WTC11 (cell line): Measurements from ENCODE around the gene PODXL. TPM values are rescaled to one million over a fixed set of nuclear protein-coding genes. Genes with fewer than 3 reads are reported as not detected.

Experiments used
- ATAC-seq: fragments of 200-7000 bp; cut with Tn5 transposase; 2 replicates; pipeline ENCODE4 v1.10.0; 2021; ENCODE audit warnings: mild to moderate bottlenecking, moderate library complexity
- CTCF ChIA-PET: fragments of 300-600 bp; sonication (Branson Sonifier 250); formaldehyde crosslinking; loops from one replicate; lab custom pipeline; 2021; ENCODE audit warnings: antibody characterized with exemption; lab: Charles Lee
- POLR2A ChIA-PET: fragments of 350-600 bp; sonication (Branson Sonifier 250); formaldehyde crosslinking; loops from one replicate; lab custom pipeline; 2021; ENCODE audit warnings: antibody characterized with exemption; lab: Charles Lee
- DNase-seq: peaks from one replicate; pipeline ENCODE4 v3.0.0; 2021; ENCODE audit warnings: low spot score
- H3K27ac Mint-ChIP-seq: 2 replicates; pipeline ENCODE4 v1.8.0; 2021; ENCODE audit warnings: mixed read lengths
- H3K27me3 Mint-ChIP-seq: 2 replicates; pipeline ENCODE4 v1.8.0; 2021; ENCODE audit warnings: low read depth, mild to moderate bottlenecking, moderate library complexity, mixed read lengths
- H3K36me3 Mint-ChIP-seq: 2 replicates; pipeline ENCODE4 v1.8.0; 2021; ENCODE audit warnings: mixed read lengths
- H3K4me1 Mint-ChIP-seq: 2 replicates; pipeline ENCODE4 v1.8.0; 2022; ENCODE audit warnings: mixed read lengths
- H3K4me3 Mint-ChIP-seq: 2 replicates; pipeline ENCODE4 v1.8.0; 2021; ENCODE audit warnings: mild to moderate bottlenecking, moderate library complexity, mixed read lengths
- H3K9me3 Mint-ChIP-seq: 2 replicates; pipeline ENCODE4 v1.8.0; 2021; ENCODE audit warnings: mixed read lengths
- ARID4B ChIP-seq: sonication (generic); formaldehyde crosslinking; IDR thresholded peaks from 2 replicates; pipeline ENCODE4 v1.8.0; 2023; ENCODE audit warnings: missing genetic modification reagents, mild to moderate bottlenecking, borderline replicate concordance
- ATF1 ChIP-seq: sonication (generic); formaldehyde crosslinking; IDR thresholded peaks from 2 replicates; pipeline ENCODE4 v1.8.1; 2023; ENCODE audit warnings: mild to moderate bottlenecking, moderate library complexity, missing genetic modification reagents
- ATF3 ChIP-seq: sonication (generic); formaldehyde crosslinking; conservative IDR thresholded peaks from 2 replicates; pipeline ENCODE4 v1.8.1; 2022; ENCODE audit warnings: mild to moderate bottlenecking, missing genetic modification reagents
- ATF6 ChIP-seq: sonication (generic); formaldehyde crosslinking; IDR thresholded peaks from 2 replicates; pipeline ENCODE4 v1.8.1; 2023; ENCODE audit warnings: mild to moderate bottlenecking, missing genetic modification reagents
- CREB1 ChIP-seq: sonication (generic); formaldehyde crosslinking; IDR thresholded peaks from 2 replicates; pipeline ENCODE4 v1.8.0; 2023; ENCODE audit warnings: mild to moderate bottlenecking, missing genetic modification reagents
- CREM ChIP-seq: sonication (generic); formaldehyde crosslinking; IDR thresholded peaks from 2 replicates; pipeline ENCODE4 v1.8.1; 2022; ENCODE audit warnings: mild to moderate bottlenecking, missing genetic modification reagents, moderate library complexity
- ERG ChIP-seq: fragments of 250-450 bp; sonication (Bioruptor Pico); IDR thresholded peaks from 2 replicates; pipeline ENCODE4 v1.8.0; 2021; ENCODE audit warnings: mild to moderate bottlenecking
- ESRRA ChIP-seq: sonication (generic); formaldehyde crosslinking; IDR thresholded peaks from 2 replicates; pipeline ENCODE4 v1.8.1; 2022; ENCODE audit warnings: mild to moderate bottlenecking, missing genetic modification reagents, borderline replicate concordance
- FOXK1 ChIP-seq: sonication (generic); formaldehyde crosslinking; IDR thresholded peaks from 2 replicates; pipeline ENCODE4 v1.8.0; 2022; ENCODE audit warnings: mild to moderate bottlenecking, moderate library complexity, missing genetic modification reagents
- HMGA2 ChIP-seq: fragments of 250-450 bp; sonication (Bioruptor Pico); IDR thresholded peaks from 2 replicates; pipeline ENCODE4 v1.4.0; 2021; ENCODE audit warnings: mild to moderate bottlenecking, moderate library complexity
- MAX ChIP-seq: sonication (generic); formaldehyde crosslinking; IDR thresholded peaks from 2 replicates; pipeline ENCODE4 v1.8.0; 2022; ENCODE audit warnings: mild to moderate bottlenecking, missing genetic modification reagents
- MXD4 ChIP-seq: fragments of 250-450 bp; sonication (Bioruptor Pico); IDR thresholded peaks from 2 replicates; pipeline ENCODE4 v1.8.0; 2021; ENCODE audit warnings: mild to moderate bottlenecking, moderate library complexity, borderline replicate concordance
- PRRX2 ChIP-seq: fragments of 250-450 bp; sonication (Bioruptor Pico); IDR thresholded peaks from 2 replicates; pipeline ENCODE4 v1.8.0; 2021; ENCODE audit warnings: mild to moderate bottlenecking
- ZBTB43 ChIP-seq: sonication (generic); formaldehyde crosslinking; IDR thresholded peaks from 2 replicates; pipeline ENCODE4 v1.8.1; 2023; ENCODE audit warnings: mild to moderate bottlenecking, missing genetic modification reagents
- ZNF219 ChIP-seq: sonication (generic); formaldehyde crosslinking; IDR thresholded peaks from 2 replicates; pipeline ENCODE4 v1.8.0; 2023; ENCODE audit warnings: missing genetic modification reagents, mild to moderate bottlenecking, borderline replicate concordance
- ZNF396 ChIP-seq: fragments of 250-450 bp; sonication (Bioruptor Pico); IDR thresholded peaks from 2 replicates; pipeline ENCODE4 v1.8.0; 2021; ENCODE audit warnings: mild to moderate bottlenecking, moderate library complexity, borderline replicate concordance
- ZNF416 ChIP-seq: fragments of 250-450 bp; sonication (Bioruptor Pico); IDR thresholded peaks from 2 replicates; pipeline ENCODE4 v1.9.0; 2021; ENCODE audit warnings: mild to moderate bottlenecking, inconsistent platforms
- total RNA-seq: library from RNA; stranded (reverse); gene quantifications from 3 replicates; pipeline ENCODE4 v1.2.3, GENCODE V29; 2021

The PODXL gene
- total RNA-seq, 1 experiment from 2014 or later: 483 TPM

GRCh38 chr7:131476740-131477139 lies 79.7 kb downstream of the PODXL start:
- H3K36me3 Mint-ChIP-seq: peaks cover 13% of the 10 kb centered on the region
- no peak overlapping the region for H3K4me3 Mint-ChIP-seq
- no peaks in the 10 kb centered on the region for H3K9me3 Mint-ChIP-seq
- H3K27me3 Mint-ChIP-seq: no peaks in the 10 kb centered on the region
- no peak overlapping the region; the same call in 1 of the 2 replicates for H3K27ac Mint-ChIP-seq
- no peak for ATAC-seq
- TF ChIP-seq ZNF219 (CRISPR knock-in tag) (no peak), ZBTB43 (CRISPR knock-in tag) (no peak), ATF3 (CRISPR knock-in tag) (no peak), ZNF416 (CRISPR knock-in tag) (no peak), ERG (CRISPR knock-in tag) (no peak), FOXK1 (CRISPR knock-in tag) (no peak), ATF6 (CRISPR knock-in tag) (no peak), PRRX2 (CRISPR knock-in tag) (no peak), MAX (no peak), ZNF396 (no peak), ATF1 (CRISPR knock-in tag) (no peak), CREM (CRISPR knock-in tag) (no peak), ESRRA (CRISPR knock-in tag) (no peak), ARID4B (CRISPR knock-in tag) (no peak), MXD4 (CRISPR knock-in tag) (no peak), HMGA2 (no peak), CREB1 (CRISPR knock-in tag) (no peak)
- peaks cover 5% of the 10 kb centered on the region for H3K4me1 Mint-ChIP-seq
- ChIA-PET CTCF (no interaction called here), POLR2A (no interaction called here)
- DNase-seq: no peak
